GM18508 (cell line): ENCODE measurements around the gene HKDC1.
"Not testable (repeated sequence)": the region's sequence is repeated elsewhere in the genome, so short reads cannot be mapped to it uniquely, and the experiment has no call there.

ENCODE experiments used
- ATAC-seq: cut with Tn5 transposase; IDR thresholded peaks from one replicate; pipeline ENCODE4 v1.9.1; 2021; ENCODE audit warnings: moderate number of reproducible peaks; ENCODE audit not compliant: insufficient read depth, unreplicated experiment

Gene HKDC1

GRCh38 chr10:69220041-69220451, at the start of gene HKDC1:
Gene HKDC1, plus strand, starts transcription at chr10:69220332. Its CDS starts 104 bp downstream, at chr10:69220436.
- ATAC-seq = no peak

GRCh38 chr10:69172241-69172982, 47.7 kb upstream of the HKDC1 start:
- ATAC-seq = no peak

GRCh38 chr10:69175326-69175725, 44.8 kb upstream of the HKDC1 start:
- ATAC-seq = not testable (repeated sequence)

GRCh38 chr10:69176823-69177222, 43.3 kb upstream of the HKDC1 start:
- no peak for ATAC-seq

- ATAC-seq = peak; percentile 14
Measured at GRCh38 chr10:69179089-69179742, 40.9 kb upstream of the HKDC1 start.

GRCh38 chr10:69179743-69180524, 40.2 kb upstream of the HKDC1 start, which contains the start of gene SUPV3L1:
Gene SUPV3L1, plus strand, starts transcription at chr10:69180234. Its CDS starts 58 bp downstream, at chr10:69180292.
- peak; percentile 61 for ATAC-seq

- no peak for ATAC-seq
Measured at GRCh38 chr10:69180525-69181204, 39.5 kb upstream of the HKDC1 start.

- ATAC-seq = no peak
Measured at GRCh38 chr10:69181433-69181832, 38.7 kb upstream of the HKDC1 start.

- no peak for ATAC-seq
Measured at GRCh38 chr10:69182005-69182404, 38.1 kb upstream of the HKDC1 start.

- ATAC-seq = no peak
Measured at GRCh38 chr10:69186524-69186923, 33.6 kb upstream of the HKDC1 start.

- ATAC-seq = no peak
Measured at GRCh38 chr10:69201045-69201444, 19.1 kb upstream of the HKDC1 start.

- no peak for ATAC-seq
Measured at GRCh38 chr10:69202332-69202731, 17.8 kb upstream of the HKDC1 start.

GRCh38 chr10:69208761-69209160, 11.4 kb upstream of the HKDC1 start:
- no peak for ATAC-seq

- no peak for ATAC-seq
Measured at GRCh38 chr10:69209787-69210484, 10.2 kb upstream of the HKDC1 start.

- ATAC-seq = no peak
Measured at GRCh38 chr10:69211104-69211503, 9.0 kb upstream of the HKDC1 start.

- ATAC-seq = no peak
Measured at GRCh38 chr10:69211524-69211923, 8.6 kb upstream of the HKDC1 start.

GRCh38 chr10:69213591-69214311, 6.4 kb upstream of the HKDC1 start:
- ATAC-seq = no peak

- ATAC-seq = no peak
Measured at GRCh38 chr10:69214666-69215131, 5.4 kb upstream of the HKDC1 start.
